ENCODE measurements around the gene TRPV4.
A peak's percentile ranks its signal among the peaks of the same experiment; 100 is the strongest.

TRPV4 gene

GRCh38 chr12:109804820-109805761 is 28.1 kb downstream of the TRPV4 start:
- DNase-seq, result peak; percentile 70
- H3K79me2 ChIP-seq (ENCODE audit: insufficient read depth, low read length), result no peaks in the 10 kb centered on the region
- peak overlapping the region; percentile 32 for H2AFZ ChIP-seq (ENCODE audit: low read depth, low read length)
- no peak overlapping the region for H3K27ac ChIP-seq (ENCODE audit: low read length)
- TF ChIP-seq EZH2 (IDR thresholded peaks at IDR 0.05; ENCODE audit: borderline replicate concordance, low read depth, low read length, severe bottlenecking), result no peak
- peak; percentile 97 for TF ChIP-seq CTCF (IDR thresholded peaks at IDR 0.05; ENCODE audit: borderline replicate concordance, extremely low read depth, low read length, poor library complexity, severe bottlenecking)
- no peaks in the 10 kb centered on the region for H4K20me1 ChIP-seq (ENCODE audit: insufficient read depth, low read length)
- H3K9ac ChIP-seq (ENCODE audit: low read depth, low read length), result no peak overlapping the region
- H3K4me3 ChIP-seq (ENCODE audit: low read depth in 1 of 2, low read length in 2 of 2), result no peak overlapping the region
- no peaks in the 10 kb centered on the region for H3K9me3 ChIP-seq (ENCODE audit: insufficient read depth, low read length, severe bottlenecking)
- peak; percentile 95 for ATAC-seq (ENCODE audit: insufficient read depth, low read depth)
- no peaks in the 10 kb centered on the region for H3K27me3 ChIP-seq (ENCODE audit: insufficient read depth, low read length, poor library complexity)
- no peaks in the 10 kb centered on the region for H3K36me3 ChIP-seq (ENCODE audit: insufficient read depth, low read length)
- no peak overlapping the region for H3K4me2 ChIP-seq (ENCODE audit: insufficient read depth, low read length)
- no peaks in the 10 kb centered on the region for H3K4me1 ChIP-seq (ENCODE audit: insufficient read depth, low read length)

- Histone ChIP-seq H3K36me3 (ENCODE audit: insufficient read depth, low read length) (no peaks in the 10 kb centered on the region), H3K79me2 (ENCODE audit: insufficient read depth, low read length) (no peaks in the 10 kb centered on the region), H3K27me3 (ENCODE audit: insufficient read depth, low read length, poor library complexity) (no peaks in the 10 kb centered on the region), H3K9me3 (ENCODE audit: insufficient read depth, low read length, severe bottlenecking) (no peaks in the 10 kb centered on the region), H3K27ac (ENCODE audit: low read length) (no peak overlapping the region), H3K9ac (ENCODE audit: low read depth, low read length) (no peak overlapping the region), H3K4me2 (ENCODE audit: insufficient read depth, low read length) (no peak overlapping the region), H4K20me1 (ENCODE audit: insufficient read depth, low read length) (no peaks in the 10 kb centered on the region), H3K4me1 (ENCODE audit: insufficient read depth, low read length) (no peaks in the 10 kb centered on the region), H3K4me3 (ENCODE audit: low read depth in 1 of 2, low read length in 2 of 2) (no peak overlapping the region), H2AFZ (ENCODE audit: low read depth, low read length) (no peak overlapping the region)
- DNase-seq, result no peak
- no peak for ATAC-seq (ENCODE audit: insufficient read depth, low read depth)
- no peak for TF ChIP-seq EZH2 (IDR thresholded peaks at IDR 0.05; ENCODE audit: borderline replicate concordance, low read depth, low read length, severe bottlenecking)
Observed at GRCh38 chr12:109803678-109804077, 29.5 kb downstream of the TRPV4 start.

- Histone ChIP-seq H3K4me3 (ENCODE audit: low read depth in 1 of 2, low read length in 2 of 2) (no peak overlapping the region), H3K36me3 (ENCODE audit: insufficient read depth, low read length) (no peaks in the 10 kb centered on the region), H3K27me3 (ENCODE audit: insufficient read depth, low read length, poor library complexity) (no peaks in the 10 kb centered on the region), H3K9me3 (ENCODE audit: insufficient read depth, low read length, severe bottlenecking) (no peaks in the 10 kb centered on the region), H3K27ac (ENCODE audit: low read length) (no peak overlapping the region), H4K20me1 (ENCODE audit: insufficient read depth, low read length) (no peaks in the 10 kb centered on the region), H3K4me2 (ENCODE audit: insufficient read depth, low read length) (no peak overlapping the region), H3K79me2 (ENCODE audit: insufficient read depth, low read length) (no peaks in the 10 kb centered on the region), H3K4me1 (ENCODE audit: insufficient read depth, low read length) (no peaks in the 10 kb centered on the region), H2AFZ (ENCODE audit: low read depth, low read length) (no peak overlapping the region), H3K9ac (ENCODE audit: low read depth, low read length) (no peak overlapping the region)
- TF ChIP-seq EZH2 (IDR thresholded peaks at IDR 0.05; ENCODE audit: borderline replicate concordance, low read depth, low read length, severe bottlenecking), result no peak
- TF ChIP-seq CTCF (IDR thresholded peaks at IDR 0.05; ENCODE audit: borderline replicate concordance, extremely low read depth, low read length, poor library complexity, severe bottlenecking), result no peak
- ATAC-seq (ENCODE audit: insufficient read depth, low read depth) (no peak), DNase-seq (no peak)
Observed at GRCh38 chr12:109802828-109803227, 30.4 kb downstream of the TRPV4 start.

- no peak overlapping the region for H3K9ac ChIP-seq (ENCODE audit: low read depth, low read length)
- no peak overlapping the region for H2AFZ ChIP-seq (ENCODE audit: low read depth, low read length)
- DNase-seq (no peak), ATAC-seq (ENCODE audit: insufficient read depth, low read depth) (no peak)
- H3K36me3 ChIP-seq (ENCODE audit: insufficient read depth, low read length), result no peaks in the 10 kb centered on the region
- H3K4me3 ChIP-seq (ENCODE audit: low read depth in 1 of 2, low read length in 2 of 2), result no peak overlapping the region
- no peaks in the 10 kb centered on the region for H3K79me2 ChIP-seq (ENCODE audit: insufficient read depth, low read length)
- H3K4me2 ChIP-seq (ENCODE audit: insufficient read depth, low read length), result no peak overlapping the region
- TF ChIP-seq CTCF (IDR thresholded peaks at IDR 0.05; ENCODE audit: borderline replicate concordance, extremely low read depth, low read length, poor library complexity, severe bottlenecking) (no peak), EZH2 (IDR thresholded peaks at IDR 0.05; ENCODE audit: borderline replicate concordance, low read depth, low read length, severe bottlenecking) (no peak)
- H4K20me1 ChIP-seq (ENCODE audit: insufficient read depth, low read length), result no peaks in the 10 kb centered on the region
- H3K27ac ChIP-seq (ENCODE audit: low read length), result no peak overlapping the region
- no peaks in the 10 kb centered on the region for H3K4me1 ChIP-seq (ENCODE audit: insufficient read depth, low read length)
- H3K9me3 ChIP-seq (ENCODE audit: insufficient read depth, low read length, severe bottlenecking), result no peaks in the 10 kb centered on the region
- H3K27me3 ChIP-seq (ENCODE audit: insufficient read depth, low read length, poor library complexity), result no peaks in the 10 kb centered on the region
Observed at GRCh38 chr12:109800536-109800935, 32.7 kb downstream of the TRPV4 start.

Measured in DND-41 (cell line).